Measurements from ENCODE around the gene ALDH4A1. TPM values are rescaled to one million over a fixed set of nuclear protein-coding genes. Genes with fewer than 3 reads are reported as not detected.

The ALDH4A1 gene
- total and polyA plus RNA-seq, 9 of the 15 experiments (the other 6 are each of a cell fraction or from before 2014, with no cell fraction given), result 0.27 to 31.4 (median 16.6) TPM

GRCh38 chr1:18902523-18903290, at the start of gene ALDH4A1 (continued):
- TF ChIP-seq RREB1 (CRISPR knock-in tag; IDR thresholded peaks at IDR 0.05) (no peak), KAT8 (IDR thresholded peaks at IDR 0.05; ENCODE audit: low read depth) (no peak), MYNN (IDR thresholded peaks at IDR 0.05) (no peak), MYNN (CRISPR knock-in tag; IDR thresholded peaks at IDR 0.05) (no peak), POLR2A (conservative IDR thresholded peaks at IDR 0.05) (peak; percentile 94), GTF2E2 (tag; IDR thresholded peaks at IDR 0.05) (peak; percentile 30; the same call in 1 of the 2 replicates), SP2 (IDR thresholded peaks at IDR 0.05; ENCODE audit: extremely low read depth, low read depth, low read length, poor library complexity, severe bottlenecking) (peak; percentile 30), FOXP1 (CRISPR knock-in tag; IDR thresholded peaks at IDR 0.05) (peak; percentile 80), RUNX1 (IDR thresholded peaks at IDR 0.05; ENCODE audit: low read depth) (no peak), SNAPC5 (CRISPR knock-in tag; IDR thresholded peaks at IDR 0.05) (no peak), SIN3A (IDR thresholded peaks at IDR 0.05; ENCODE audit: borderline replicate concordance in 2 of 2, control insufficient read depth in 1 of 2, low read depth in 2 of 2, low read length in 2 of 2) (peak in 1 of 2 experiments; percentile 46; a peak in 1 of 4 replicates), CGGBP1 (CRISPR knock-in tag; IDR thresholded peaks at IDR 0.05) (no peak), SIX5 (IDR thresholded peaks at IDR 0.05; ENCODE audit: borderline replicate concordance in 1 of 2, insufficient read depth in 1 of 2, low read depth in 1 of 2, low read length in 2 of 2) (peak; percentile 18 to 52; a peak in 2 of 4 replicates), TCF3 (CRISPR knock-in tag; IDR thresholded peaks at IDR 0.05) (no peak), UBTF (IDR thresholded peaks at IDR 0.05; ENCODE audit: borderline replicate concordance in 1 of 2, low read depth in 2 of 2, low read length in 2 of 2) (peak in 1 of 2 experiments; percentile 47; a peak in 1 of 4 replicates), ATF3 (IDR thresholded peaks at IDR 0.05) (peak; percentile 68), ATF3 (CRISPR knock-in tag; conservative IDR thresholded peaks at IDR 0.05) (peak; percentile 34; the same call in 1 of the 2 replicates)
